IMR-90 (cell line): ENCODE data around the gene LDAF1. TPM values are rescaled to one million over a fixed set of nuclear protein-coding genes. Genes with fewer than 3 reads are reported as not detected.

Experiments used
- ATAC-seq: fragments of 200-7000 bp; cut with Tn5 transposase; 2 replicates; pipeline ENCODE4 v1.9.1; 2020; ENCODE audit warnings: low read depth, mild to moderate bottlenecking, moderate library complexity
- BruUV-seq: library from RNA; stranded (reverse); fragments of 400-500 nt; replicated peaks from 2 replicates; lab custom pipeline; 2021; lab: Mats Ljungman, UMichigan
- CTCF ChIA-PET: fragments of 300-600 bp; formaldehyde crosslinking; extraction: SDS; loops from one replicate; lab custom pipeline; 2021; ENCODE audit warnings: antibody characterized with exemption; lab: Yijun Ruan, JAX
- POLR2A ChIA-PET: fragments of 300-600 bp; sonication (Branson Sonifier 250); formaldehyde crosslinking; loops from one replicate; lab custom pipeline; 2022; ENCODE audit warnings: antibody characterized with exemption; ENCODE audit not compliant: unreplicated experiment; lab: Charles Lee
- DNase-seq: peaks from one replicate; pipeline ENCODE4 v3.0.0; 2013
- H2AFZ ChIP-seq: replicated peaks from 2 replicates; pipeline ENCODE3; 2013; ENCODE audit warnings: low read length, mild to moderate bottlenecking; ENCODE audit not compliant: poor library complexity
- H2AK5ac ChIP-seq: 2 replicates; pipeline ENCODE4 v1.6.1; 2013; ENCODE audit warnings: low read depth, low read length, inconsistent platforms
- H2AK9ac ChIP-seq: replicated peaks from 2 replicates; pipeline ENCODE3; 2013; ENCODE audit warnings: mild to moderate bottlenecking, low read depth, low read length, moderate library complexity; ENCODE audit not compliant: poor library complexity
- H2BK120ac ChIP-seq: 2 replicates; pipeline ENCODE4 v1.6.1; 2013; ENCODE audit warnings: low read depth, low read length, inconsistent platforms
- H2BK15ac ChIP-seq: 3 replicates; pipeline ENCODE4 v1.6.1; 2013; ENCODE audit warnings: low read depth, low read length, inconsistent platforms
- H2BK20ac ChIP-seq: 2 replicates; pipeline ENCODE4 v1.6.1; 2013; ENCODE audit warnings: low read depth, mild to moderate bottlenecking, inconsistent platforms, low read length, moderate library complexity
- H2BK5ac ChIP-seq: 2 replicates; pipeline ENCODE4 v1.6.1; 2013; ENCODE audit warnings: mild to moderate bottlenecking, low read depth, low read length, inconsistent platforms; ENCODE audit not compliant: poor library complexity, severe bottlenecking
- H3K14ac ChIP-seq: replicated peaks from 2 replicates; pipeline ENCODE4 v1.6.1; 2013; ENCODE audit warnings: low read depth, low read length, inconsistent platforms
- H3K18ac ChIP-seq: 2 replicates; pipeline ENCODE4 v1.6.1; 2013; ENCODE audit warnings: low read depth, low read length, control low read depth
- H3K23ac ChIP-seq: 2 replicates; pipeline ENCODE4 v1.6.1; 2013; ENCODE audit warnings: low read depth, low read length, inconsistent platforms
- H3K27ac ChIP-seq: 2 replicates; pipeline ENCODE4 v1.5.1; 2013; ENCODE audit warnings: mild to moderate bottlenecking, control low read depth, low read length; ENCODE audit not compliant: insufficient read depth
- H3K27me3 ChIP-seq: 2 replicates; pipeline ENCODE4 v1.6.1; 2013; ENCODE audit warnings: low read length; ENCODE audit not compliant: control insufficient read depth, insufficient read depth
- H3K36me3 ChIP-seq: 2 replicates; pipeline ENCODE4 v1.6.1; 2013; ENCODE audit warnings: low read length, mixed read lengths; ENCODE audit not compliant: control insufficient read depth, insufficient read depth
- H3K4ac ChIP-seq: 2 replicates; pipeline ENCODE4 v1.6.1; 2013; ENCODE audit warnings: low read depth, low read length, inconsistent platforms
- H3K4me1 ChIP-seq: 2 replicates; pipeline ENCODE4 v1.6.1; 2013; ENCODE audit warnings: low read length, mixed read lengths; ENCODE audit not compliant: control insufficient read depth, insufficient read depth
- H3K4me2 ChIP-seq: 2 replicates; pipeline ENCODE4 v1.6.1; 2013; ENCODE audit warnings: low read depth, mild to moderate bottlenecking, control low read depth, low read length, moderate library complexity
- H3K4me3 ChIP-seq: 2 replicates; pipeline ENCODE4 v1.5.1; 2013; ENCODE audit warnings: low read depth, mild to moderate bottlenecking, control low read depth, low read length, moderate library complexity; ENCODE audit not compliant: insufficient read depth
- H3K56ac ChIP-seq: 2 replicates; pipeline ENCODE4 v1.6.1; 2013; ENCODE audit warnings: low read length, inconsistent platforms; ENCODE audit not compliant: insufficient read depth; ENCODE audit errors: extremely low read depth
- H3K79me1 ChIP-seq, 2 experiments: 2 replicates each; pipeline ENCODE4 v1.6.1; 2013; ENCODE audit warnings: low read length in 2 of 2, inconsistent platforms in 1 of 2, low read depth in 1 of 2
- H3K9ac ChIP-seq: 2 replicates; pipeline ENCODE4 v1.6.1; 2013; ENCODE audit warnings: low read depth, low read length, control low read depth
- H3K9me1 ChIP-seq: 2 replicates; pipeline ENCODE4 v1.6.1; 2013; ENCODE audit warnings: low read length, inconsistent platforms; ENCODE audit not compliant: insufficient read depth
- H3K9me3 ChIP-seq: 2 replicates; pipeline ENCODE4 v1.6.1; 2013; ENCODE audit warnings: low read length; ENCODE audit not compliant: control insufficient read depth, insufficient read depth
- H4K20me1 ChIP-seq: 2 replicates; pipeline ENCODE4 v1.6.1; 2013; ENCODE audit warnings: low read length, inconsistent platforms; ENCODE audit not compliant: insufficient read depth
- H4K5ac ChIP-seq: 2 replicates; pipeline ENCODE4 v1.6.1; 2013; ENCODE audit warnings: mild to moderate bottlenecking, low read depth, low read length, control low read depth
- H4K8ac ChIP-seq, 2 experiments: 2 replicates each; pipeline ENCODE4 v1.6.1; 2013; ENCODE audit warnings: low read depth in 2 of 2, low read length in 2 of 2, control low read depth in 1 of 2, inconsistent platforms in 1 of 2
- H4K91ac ChIP-seq: 2 replicates; pipeline ENCODE4 v1.6.1; 2013; ENCODE audit warnings: low read depth, low read length, inconsistent platforms; ENCODE audit not compliant: insufficient read depth
- BHLHE40 ChIP-seq: fragments of 150-350 bp; IDR thresholded peaks from 2 replicates; pipeline ENCODE4 v1.6.1; 2016; ENCODE audit warnings: mild to moderate bottlenecking, low read depth, low read length
- CEBPB ChIP-seq: IDR thresholded peaks from 2 replicates; pipeline ENCODE4 v1.6.1; 2012; ENCODE audit warnings: low read depth, low read length, improper control_type of control experiment
- FOS ChIP-seq: fragments of 150-350 bp; IDR thresholded peaks from 2 replicates; pipeline ENCODE4 v1.6.1; 2016; ENCODE audit warnings: low read depth, low read length
- MAZ ChIP-seq: IDR thresholded peaks from 2 replicates; pipeline ENCODE4 v1.6.1; 2012; ENCODE audit warnings: low read depth, mild to moderate bottlenecking, low read length, improper control_type of control experiment, moderate library complexity, borderline replicate concordance
- MXI1 ChIP-seq: IDR thresholded peaks from 2 replicates; pipeline ENCODE4 v1.6.1; 2012; ENCODE audit warnings: low read depth, mild to moderate bottlenecking, low read length, moderate library complexity, borderline replicate concordance
- RAD21 ChIP-seq: IDR thresholded peaks from 2 replicates; pipeline ENCODE4 v1.6.1; 2012; ENCODE audit warnings: low read length, improper control_type of control experiment
- RCOR1 ChIP-seq: IDR thresholded peaks from 2 replicates; pipeline ENCODE4 v1.6.1; 2012; ENCODE audit warnings: mild to moderate bottlenecking, low read length, improper control_type of control experiment; ENCODE audit not compliant: insufficient replicate concordance
- SMC3 ChIP-seq: fragments of 150-350 bp; IDR thresholded peaks from 2 replicates; pipeline ENCODE4 v1.6.1; 2016; ENCODE audit warnings: low read depth, mild to moderate bottlenecking, antibody characterized with exemption, low read length, moderate library complexity
- WGBS, 2 experiments: methylation state at CpG; one replicate each; pipeline versions ENCODE4 v1.1.5 to v1.1.7; 2013; ENCODE audit warnings: missing lambda C conversion rate in 2 of 2; ENCODE audit not compliant: insufficient read length in 1 of 2; ENCODE audit errors: extremely low coverage in 2 of 2; 5-methylcytosine and 5-hydroxymethylcytosine counted together
- dilution Hi-C: fragments of 300-500 bp; cut with HindIII; formaldehyde crosslinking; loops from one replicate; pipeline ENCODE4 v1.14.3; 2018; ENCODE audit warnings: low sequenced_read_pairs; ENCODE audit not compliant: unreplicated experiment
- in situ Hi-C: fragments of 300-500 bp; cut with MboI; formaldehyde crosslinking; loops from 3 replicates; pipeline ENCODE4 v1.14.3; 2019; ENCODE audit warnings: low sequenced_read_pairs, inconsistent platforms, mixed read lengths
- intact Hi-C: fragments of 100-400 bp; cut with micrococcal nuclease; formaldehyde crosslinking; loops from 2 replicates; pipeline ENCODE4 v1.10.0; 2022
- polyA plus RNA-seq, 3 experiments: library from polyadenylated mRNA; depleted of rRNA; stranded (reverse); fragments of >200 nt; gene quantifications; 2 replicates each; pipeline ENCODE4 v1.2.3, GENCODE V29; 2012; ENCODE audit warnings: low replicate concordance in 1 of 3
- total RNA-seq: library from RNA; depleted of rRNA; stranded (reverse); fragments of >200 nt; gene quantifications from 2 replicates; pipeline ENCODE4 v1.2.3, GENCODE V29; 2012

The LDAF1 gene
- total and polyA plus RNA-seq, 2 of the 4 experiments (the other 2 are of a cell fraction), result 21.0 to 62.2 TPM

DNA sequence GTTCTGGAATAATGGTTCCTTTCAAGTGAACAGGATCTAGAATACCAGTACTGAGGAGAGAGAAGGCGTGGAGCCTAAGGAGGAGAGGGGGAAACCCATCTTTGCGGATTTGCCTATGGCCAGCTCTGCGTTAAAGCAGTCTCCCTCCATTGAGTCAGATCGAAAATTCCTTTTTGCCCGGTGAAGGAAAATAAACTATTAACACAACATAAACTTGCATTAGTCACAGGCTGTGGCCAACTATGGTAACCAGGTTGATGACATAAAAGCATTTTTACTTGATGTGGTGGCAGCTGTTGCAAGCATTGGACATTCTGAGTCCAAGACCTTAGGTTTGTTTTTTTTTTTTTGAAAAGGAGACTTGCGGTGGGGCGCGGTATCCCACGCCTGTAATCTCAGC is 8.9 kb downstream of the LDAF1 start:
- DNase-seq (peak; percentile 98), ATAC-seq (peak; percentile 88)
- H3K23ac ChIP-seq, result peak overlapping the region; percentile 83
- TF ChIP-seq RAD21, result no peak
- no peak for TF ChIP-seq SMC3
- TF ChIP-seq BHLHE40, result peak; percentile 22; the same call in 1 of the 2 replicates
- peak; percentile 91 for TF ChIP-seq FOS
- TF ChIP-seq MAZ, result 0 out of 2 replicates have a peak, but pooled peaks have one; percentile 23
- TF ChIP-seq CEBPB, result peak; percentile 95
- no peak for TF ChIP-seq RCOR1
- TF ChIP-seq MXI1, result no peak
- H2BK20ac ChIP-seq, result peak overlapping the region; percentile 86
- peak overlapping the region; percentile 7; the same call in 1 of the 2 replicates for H3K56ac ChIP-seq
- H3K36me3 ChIP-seq, result peaks cover 39% of the 10 kb centered on the region
- intact Hi-C loops, result no loop called here
- H4K8ac ChIP-seq, result peak overlapping the region in 1 of 2 experiments; percentile 70; a peak in 2 of 4 replicates
- peak overlapping the region; percentile 46 for H4K91ac ChIP-seq
- dilution Hi-C loops, result no loop called here
- H3K18ac ChIP-seq, result peak overlapping the region; percentile 70; the same call in 1 of the 2 replicates
- peak overlapping the region; percentile 50 for H3K27ac ChIP-seq
- no peaks in the 10 kb centered on the region for H3K9me3 ChIP-seq
- H3K4me3 ChIP-seq, result no peak overlapping the region
- H3K9ac ChIP-seq, result no peak overlapping the region
- no CpG with 5 or more reads among the region's 9 CpGs for WGBS, 2 experiments
- peaks cover 6 to 36% of the 10 kb centered on the region in 2 experiments; a peak in 3 of 4 replicates for H3K79me1 ChIP-seq
- peak overlapping the region; percentile 54 for H3K14ac ChIP-seq
- H3K9me1 ChIP-seq, result peaks cover 26% of the 10 kb centered on the region
- in situ Hi-C loops, result loop anchor here (25.0 kb wide), 1 partner anchor 1170 kb away; no protein-coding TSS in a partner anchor
- CTCF ChIA-PET, result interaction anchor here (0.7 kb wide), 1 partner anchor 1640 kb away, joined by 3 read pairs; no protein-coding TSS in a partner anchor
- H2BK120ac ChIP-seq, result peak overlapping the region; percentile 81
- peak overlapping the region; percentile 88 for H2BK5ac ChIP-seq
- no peak overlapping the region for H4K5ac ChIP-seq
- no TSS peak for BruUV-seq
- H3K4ac ChIP-seq, result peak overlapping the region; percentile 93
- H3K4me1 ChIP-seq, result peaks cover 14% of the 10 kb centered on the region
- H3K4me2 ChIP-seq, result peak overlapping the region; percentile 65
- H2AFZ ChIP-seq, result peak overlapping the region; percentile 60
- H3K27me3 ChIP-seq, result no peaks in the 10 kb centered on the region
- peak overlapping the region; percentile 62 for H2AK5ac ChIP-seq
- peaks cover 17% of the 10 kb centered on the region for H4K20me1 ChIP-seq
- no peak overlapping the region for H2AK9ac ChIP-seq
- H2BK15ac ChIP-seq, result peak overlapping the region; percentile 45; the same call in 2 of the 3 replicates
- POLR2A ChIA-PET, result interaction anchor here (0.6 kb wide), 1 partner anchor 26 kb away, joined by 3 read pairs; no protein-coding TSS in a partner anchor
